Right lobe of liver (tissue), 4 donors: ENCODE results near the gene DOC2A.

ENCODE experiments used
- CTCF ChIP-seq, 4 donors: fragments of 200-600 bp in 3 of 4; fragments of 450-650 bp in 1 of 4; IDR thresholded peaks; one replicate each; pipeline versions ENCODE4 v1.5.1 to v1.8.0; 2016 to 2022; ENCODE audit warnings: antibody characterized with exemption in 4 of 4, mild to moderate bottlenecking in 2 of 4
- POLR2A ChIP-seq: fragments of 450-650 bp; IDR thresholded peaks from one replicate; pipeline ENCODE4 v1.6.1; 2017; ENCODE audit warnings: antibody characterized with exemption, mild to moderate bottlenecking
- donor health status: DM: no; HTN: no; CAD: no.
- donor health status: DM: no; HTN: no; CAD: no.
- donor health status: DM: no; HTN: yes; CAD: no.

GRCh38 chr16:29971304-29971703, 39.5 kb downstream of the DOC2A start:
- no peak for TF ChIP-seq CTCF (IDR thresholded peaks at IDR 0.05)
- TF ChIP-seq POLR2A = no peak
